Measurements from ENCODE around the gene THSD7B.

The THSD7B gene

GRCh38 chr2:137096693-137097092, 331.3 kb downstream of the THSD7B start:
- TF ChIP-seq GATA2 (IDR thresholded peaks at IDR 0.05; ENCODE audit: low read depth, low read length) = no peak
- no peak for TF ChIP-seq GATA3 (IDR thresholded peaks at IDR 0.05; ENCODE audit: low read depth, low read length)

GRCh38 chr2:137107904-137108303, 342.6 kb downstream of the THSD7B start:
- TF ChIP-seq GATA2 (IDR thresholded peaks at IDR 0.05; ENCODE audit: low read depth, low read length) (no peak), GATA3 (IDR thresholded peaks at IDR 0.05; ENCODE audit: low read depth, low read length) (no peak)

- TF ChIP-seq GATA2 (IDR thresholded peaks at IDR 0.05; ENCODE audit: low read depth, low read length) (no peak), GATA3 (IDR thresholded peaks at IDR 0.05; ENCODE audit: low read depth, low read length) (no peak)
These were observed 346.6 kb downstream of the THSD7B start for GRCh38 chr2:137111896-137112295.

DNA sequence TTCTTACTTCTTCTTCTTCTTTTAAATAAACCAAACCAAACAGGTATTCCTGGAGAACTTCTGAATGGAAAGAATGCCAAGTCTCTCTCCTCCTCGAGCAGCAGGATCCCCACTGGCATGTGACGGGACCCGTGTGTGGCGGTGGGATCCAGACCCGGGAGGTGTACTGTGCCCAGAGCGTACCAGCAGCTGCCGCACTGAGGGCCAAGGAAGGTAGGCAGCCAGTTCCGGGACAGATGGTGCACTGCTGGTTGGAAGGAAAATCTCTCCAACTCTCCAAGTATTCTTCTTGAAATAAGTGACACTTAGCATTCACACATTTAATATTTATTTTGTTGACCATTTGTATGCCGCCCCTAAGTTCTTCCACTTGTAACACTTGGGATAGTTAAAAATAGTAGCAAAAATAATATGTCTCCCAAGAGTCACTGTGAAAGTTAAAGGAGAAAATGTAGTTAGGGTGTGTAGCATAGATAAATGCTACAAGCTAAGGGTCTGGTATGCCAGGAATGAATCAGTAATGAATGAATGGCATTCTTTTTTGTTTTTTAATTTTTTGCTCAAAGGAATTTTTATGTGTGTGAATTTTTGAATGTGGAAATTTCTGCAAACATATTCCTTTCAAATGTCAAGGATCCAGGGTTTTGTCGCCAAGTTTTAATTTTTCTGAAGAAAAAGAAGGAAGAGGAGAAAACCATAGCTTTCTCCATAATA, 349.9 kb downstream of the THSD7B start:
- no peak for TF ChIP-seq GATA2 (IDR thresholded peaks at IDR 0.05; ENCODE audit: low read depth, low read length)
- no peak for TF ChIP-seq GATA3 (IDR thresholded peaks at IDR 0.05; ENCODE audit: low read depth, low read length)

GRCh38 chr2:137115795-137116089, 350.4 kb downstream of the THSD7B start:
- no peak for TF ChIP-seq GATA2 (IDR thresholded peaks at IDR 0.05; ENCODE audit: low read depth, low read length)
- TF ChIP-seq GATA3 (IDR thresholded peaks at IDR 0.05; ENCODE audit: low read depth, low read length) = no peak

DNA sequence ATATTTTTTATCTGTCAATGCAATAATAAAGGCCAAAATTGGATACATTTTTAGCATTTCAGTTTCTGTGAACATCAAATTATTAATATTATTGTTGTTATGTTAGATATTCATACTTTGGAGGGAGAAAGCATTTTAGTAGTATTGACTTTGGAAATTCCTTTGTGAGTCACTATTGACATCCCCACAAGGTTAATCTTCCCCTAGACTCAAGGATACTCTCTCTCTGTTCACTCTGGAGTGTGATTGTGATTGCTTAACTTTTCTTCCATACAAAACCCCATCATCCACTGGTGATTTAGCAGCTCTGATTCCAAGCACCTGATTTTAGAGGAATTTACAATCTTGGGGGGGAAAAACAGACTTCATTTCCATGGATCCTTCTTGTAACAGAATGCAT, 352.0 kb downstream of the THSD7B start:
- TF ChIP-seq GATA3 (IDR thresholded peaks at IDR 0.05; ENCODE audit: low read depth, low read length) (no peak), GATA2 (IDR thresholded peaks at IDR 0.05; ENCODE audit: low read depth, low read length) (no peak)

DNA sequence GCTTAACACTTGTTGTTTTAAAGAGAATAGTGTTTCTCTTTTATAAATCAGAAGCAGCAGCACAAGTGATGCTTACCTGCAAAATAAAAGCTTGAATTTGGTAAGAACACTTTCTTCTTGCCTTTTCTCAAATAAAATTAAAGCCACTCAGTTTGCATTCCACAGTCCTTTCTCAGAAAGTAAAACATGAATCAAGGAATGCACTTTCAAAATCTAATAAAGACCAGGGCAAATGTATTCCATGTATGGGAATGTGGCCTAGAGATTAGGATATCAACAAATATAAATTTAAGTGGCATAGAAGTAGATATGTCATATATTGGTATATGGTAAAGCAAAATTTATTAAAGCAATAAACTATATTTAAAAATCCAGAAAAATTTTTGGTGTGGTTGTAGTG, 352.8 kb downstream of the THSD7B start:
- no peak for TF ChIP-seq GATA3 (IDR thresholded peaks at IDR 0.05; ENCODE audit: low read depth, low read length)
- TF ChIP-seq GATA2 (IDR thresholded peaks at IDR 0.05; ENCODE audit: low read depth, low read length) = no peak

GRCh38 chr2:137123226-137123625, 357.9 kb downstream of the THSD7B start:
- no peak for TF ChIP-seq GATA3 (IDR thresholded peaks at IDR 0.05; ENCODE audit: low read depth, low read length)
- TF ChIP-seq GATA2 (IDR thresholded peaks at IDR 0.05; ENCODE audit: low read depth, low read length) = no peak

- TF ChIP-seq GATA3 (IDR thresholded peaks at IDR 0.05; ENCODE audit: low read depth, low read length) = no peak
- TF ChIP-seq GATA2 (IDR thresholded peaks at IDR 0.05; ENCODE audit: low read depth, low read length) = no peak
These were observed 367.9 kb downstream of the THSD7B start for GRCh38 chr2:137133225-137133624.

DNA sequence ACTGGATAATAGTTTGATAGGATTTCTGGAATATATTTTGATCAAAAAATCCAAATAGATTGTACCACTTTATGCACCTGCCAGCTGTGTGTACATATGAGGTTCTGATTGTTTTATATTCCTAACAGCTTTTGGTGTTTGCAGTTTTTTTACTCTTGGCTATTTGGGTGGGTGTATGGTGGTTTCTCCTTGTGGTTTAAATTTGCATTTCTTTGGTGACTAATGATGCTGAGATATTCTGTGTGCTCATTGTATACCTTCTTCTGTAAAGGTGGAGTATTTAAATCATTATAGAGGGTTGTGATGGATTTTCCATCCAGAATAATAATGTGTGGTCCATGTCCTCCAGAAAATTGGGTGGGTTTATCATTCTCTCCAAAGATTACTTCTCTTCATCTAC, 372.9 kb downstream of the THSD7B start:
- no peak for TF ChIP-seq GATA3 (IDR thresholded peaks at IDR 0.05; ENCODE audit: low read depth, low read length)

DNA sequence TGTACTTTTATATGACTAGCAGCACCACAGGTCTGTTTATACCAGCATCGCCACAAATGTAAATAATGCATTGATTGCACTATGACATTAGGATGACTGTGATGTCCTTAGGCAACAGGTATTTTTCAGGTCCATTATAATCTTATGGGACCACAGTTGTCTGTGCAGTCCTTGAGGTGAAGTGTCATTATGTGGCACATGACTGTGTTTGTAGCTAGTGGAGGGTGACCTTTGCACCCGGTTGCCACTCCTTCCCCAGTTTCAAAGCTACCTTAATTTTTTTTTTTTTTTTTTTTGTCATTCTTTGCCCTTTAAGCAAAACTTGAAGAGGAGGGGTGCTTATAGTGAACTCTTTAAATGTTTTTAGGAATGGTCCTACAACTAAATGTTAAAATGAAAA, 386.4 kb downstream of the THSD7B start:
- TF ChIP-seq GATA3 (IDR thresholded peaks at IDR 0.05; ENCODE audit: low read depth, low read length) (no peak), GATA2 (IDR thresholded peaks at IDR 0.05; ENCODE audit: low read depth, low read length) (no peak)

- TF ChIP-seq GATA3 (IDR thresholded peaks at IDR 0.05; ENCODE audit: low read depth, low read length) (no peak), GATA2 (IDR thresholded peaks at IDR 0.05; ENCODE audit: low read depth, low read length) (no peak)
These were observed 389.6 kb downstream of the THSD7B start for GRCh38 chr2:137154946-137155345.

GRCh38 chr2:137155356-137156104, 390.2 kb downstream of the THSD7B start:
- TF ChIP-seq GATA3 (IDR thresholded peaks at IDR 0.05; ENCODE audit: low read depth, low read length) (no peak), GATA2 (IDR thresholded peaks at IDR 0.05; ENCODE audit: low read depth, low read length) (no peak)

DNA sequence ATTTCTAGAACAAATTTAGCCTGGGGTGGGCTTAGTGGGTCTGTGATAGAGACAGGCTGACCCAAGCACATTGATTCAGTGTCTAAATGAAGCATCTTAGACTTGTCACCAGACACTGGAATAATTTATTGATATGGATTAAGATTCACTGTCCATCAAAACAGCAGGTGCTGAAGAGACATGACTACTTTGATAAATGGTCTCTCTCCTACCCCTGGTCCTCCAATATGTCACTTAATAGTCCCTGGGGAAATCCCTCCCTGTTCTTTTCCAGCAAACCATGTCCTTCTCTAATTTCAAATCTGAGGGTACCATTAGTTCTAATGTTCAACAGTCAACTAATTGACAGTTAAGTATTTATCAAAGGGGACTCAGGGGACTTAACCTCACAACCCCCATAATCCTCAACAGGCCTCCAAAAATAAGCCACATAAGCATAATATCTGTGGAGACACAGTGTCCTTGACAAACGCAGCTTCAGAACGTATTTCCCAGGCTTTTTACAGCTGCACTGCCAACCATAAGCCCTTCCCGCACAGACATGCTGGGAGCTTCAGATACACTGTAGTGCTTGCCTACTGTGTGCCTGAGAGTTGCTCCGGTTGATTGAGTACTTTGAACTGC, 391.0 kb downstream of the THSD7B start:
- no peak for TF ChIP-seq GATA2 (IDR thresholded peaks at IDR 0.05; ENCODE audit: low read depth, low read length)
- TF ChIP-seq GATA3 (IDR thresholded peaks at IDR 0.05; ENCODE audit: low read depth, low read length) = no peak

GRCh38 chr2:137157851-137158250, 392.5 kb downstream of the THSD7B start:
- TF ChIP-seq GATA2 (IDR thresholded peaks at IDR 0.05; ENCODE audit: low read depth, low read length) (no peak), GATA3 (IDR thresholded peaks at IDR 0.05; ENCODE audit: low read depth, low read length) (no peak)
